B cell (primary cell): ENCODE data around the gene NLGN4Y.

Experiments used
- CTCF ChIP-seq: fragments of 200-600 bp; IDR thresholded peaks from one replicate; pipeline ENCODE4 v1.8.0; 2022; ENCODE audit warnings: antibody characterized with exemption, mild to moderate bottlenecking
- EZH2 ChIP-seq: IDR thresholded peaks from 2 replicates; pipeline ENCODE4 v1.6.1; 2012; ENCODE audit warnings: borderline replicate concordance, low read depth, mild to moderate bottlenecking, moderate library complexity, low read length; ENCODE audit not compliant: insufficient read depth, poor library complexity, severe bottlenecking

GRCh38 chrY:14708158-14708557, 183.8 kb downstream of the NLGN4Y start:
- no peak for TF ChIP-seq CTCF
- no peak for TF ChIP-seq EZH2
